HepG2 (cell line): ENCODE data around the gene ACACB. TPM values are rescaled to one million over a fixed set of nuclear protein-coding genes. Genes with fewer than 3 reads are reported as not detected.

Experiments
- ATAC-seq: fragments of 200-7000 bp; cut with Tn5 transposase; 3 replicates; pipeline ENCODE4 v1.9.1; 2020; ENCODE audit warnings: mild to moderate bottlenecking, moderate library complexity
- BruUV-seq: library from RNA; stranded (reverse); fragments of 400-500 nt; replicated peaks from 2 replicates; lab custom pipeline; 2021; lab: Mats Ljungman, UMichigan
- CTCF ChIA-PET: fragments of 300-600 bp; formaldehyde crosslinking; extraction: SDS; loops from one replicate; lab custom pipeline; 2021; ENCODE audit warnings: low total read pairs, inconsistent platforms, low intra/inter-chr PET ratio; lab: Yijun Ruan, JAX
- POLR2A ChIA-PET: fragments of 350-600 bp; sonication (Branson Sonifier 250); formaldehyde crosslinking; loops from one replicate; lab custom pipeline; 2020; ENCODE audit warnings: antibody characterized with exemption, inconsistent platforms; lab: Yijun Ruan, JAX
- DNase-seq: peaks from one replicate; pipeline ENCODE4 v3.0.0-alpha.2; 2015; ENCODE audit warnings: low spot score
- FAIRE-seq: peaks from 3 replicates; lab custom pipeline; 2011; peaks lifted over from hg19 to GRCh38; lab: Jason Lieb, UNC
- H2AFZ ChIP-seq: one replicate; pipeline ENCODE4 v1.6.1; 2011; ENCODE audit warnings: low read length, inconsistent platforms
- H3K27ac ChIP-seq: fragments of 300-600 bp; 3 replicates; pipeline ENCODE4 v1.8.0; 2011; ENCODE audit warnings: mixed run types, mild to moderate bottlenecking, mixed read lengths, low read length, inconsistent platforms; ENCODE audit not compliant: insufficient read depth; ENCODE audit errors: extremely low read length
- H3K27me3 ChIP-seq, 2 experiments: fragments of 200-600 bp in 1 of 2; 2 replicates in 1 of 2; 3 replicates in 1 of 2; pipeline versions ENCODE4 v1.6.0 to v1.8.0; 2011; ENCODE audit warnings: low read length in 2 of 2, mild to moderate bottlenecking in 2 of 2, moderate library complexity in 2 of 2, inconsistent platforms in 1 of 2; ENCODE audit not compliant: insufficient read depth in 2 of 2, control insufficient read depth in 1 of 2
- H3K36me3 ChIP-seq, 2 experiments: fragments of 200-600 bp in 1 of 2; replicated peaks in 1 of 2; 2 replicates in 1 of 2; 3 replicates in 1 of 2; pipeline versions ENCODE4 v1.5.1 to v1.8.0; 2011; ENCODE audit warnings: low read length in 2 of 2, inconsistent platforms in 1 of 2; ENCODE audit not compliant: insufficient read depth in 2 of 2, control insufficient read depth in 1 of 2
- H3K4me1 ChIP-seq: 2 replicates; pipeline ENCODE4 v1.5.1; 2012; ENCODE audit warnings: low read length, inconsistent platforms; ENCODE audit not compliant: insufficient read depth
- H3K4me2 ChIP-seq: 2 replicates; pipeline ENCODE4 v1.6.0; 2011; ENCODE audit warnings: low read depth, low read length, inconsistent platforms
- H3K4me3 ChIP-seq, 3 experiments: fragments of 200-600 bp in 1 of 3; sonication (generic), shearing (Covaris generic) in 1 of 3; replicated peaks in 1 of 3; 2 replicates each; pipeline ENCODE4 v1.5.1; 2011 to 2016; ENCODE audit warnings: low read length in 3 of 3, inconsistent platforms in 2 of 3, low read depth in 2 of 3, mild to moderate bottlenecking in 2 of 3, control low read depth in 1 of 3, mixed read lengths in 1 of 3; ENCODE audit not compliant: insufficient read depth in 1 of 3
- H3K79me2 ChIP-seq: one replicate; pipeline ENCODE4 v1.6.1; 2011; ENCODE audit warnings: low read length, inconsistent platforms; ENCODE audit not compliant: insufficient read depth
- H3K9ac ChIP-seq: 2 replicates; pipeline ENCODE4 v1.6.0; 2011; ENCODE audit warnings: mild to moderate bottlenecking, low read depth, low read length, inconsistent platforms; ENCODE audit not compliant: insufficient read depth
- H3K9me3 ChIP-seq: 2 replicates; pipeline ENCODE4 v1.5.1; 2012; ENCODE audit warnings: mild to moderate bottlenecking, low read length
- H4K20me1 ChIP-seq: 2 replicates; pipeline ENCODE4 v1.6.0; 2011; ENCODE audit warnings: inconsistent platforms, mild to moderate bottlenecking, low read length, moderate library complexity; ENCODE audit not compliant: insufficient read depth
- TRIM22 ChIP-seq: fragments of 450-650 bp; IDR thresholded peaks from 2 replicates; pipeline ENCODE4 v1.6.1; 2017
- ZMAT3 ChIP-seq: sonication (generic); formaldehyde crosslinking; conservative IDR thresholded peaks from 2 replicates; pipeline ENCODE4 v1.7.0; 2021; ENCODE audit warnings: missing genetic modification reagents
- ZNF770 ChIP-seq: sonication (generic); formaldehyde crosslinking; IDR thresholded peaks from 2 replicates; pipeline ENCODE4 v1.5.0; 2020; ENCODE audit warnings: mild to moderate bottlenecking, missing genetic modification reagents
- WGBS: methylation state at CpG from one replicate; pipeline ENCODE4 v1.1.6; 2017; ENCODE audit warnings: low lambda C conversion rate; 5-methylcytosine and 5-hydroxymethylcytosine counted together
- in situ Hi-C: cut with HindIII; loops from 2 replicates; pipeline ENCODE4 v1.10.0; 2017; ENCODE audit warnings: low pct_unique_long_range_greater_than_20kb; ENCODE audit not compliant: extremely low pct_ligation_motif_present
- intact Hi-C: fragments of 100-400 bp; cut with micrococcal nuclease; formaldehyde crosslinking; loops from one replicate; pipeline ENCODE4 v1.10.0; 2022; ENCODE audit not compliant: unreplicated experiment
- polyA plus RNA-seq, 8 experiments: library from polyadenylated mRNA; depleted of rRNA in 3 of 8; stranded (reverse) in 7 of 8; unstranded in 1 of 8; fragments of >200 nt; fragmentation: Illumina TruSeq in 4 of 8; extraction: Trizol in 4 of 8; gene quantifications; 2 replicates each; pipeline versions ENCODE4 v1.2.1 to v1.2.3, GENCODE V29; 2011 to 2016; ENCODE audit warnings: low read depth in 4 of 8, missing spikeins in 1 of 8, mixed read lengths in 1 of 8; ENCODE audit not compliant: insufficient read depth in 1 of 8
- total RNA-seq, 5 experiments: library from RNA; depleted of rRNA; stranded (reverse); fragments of >200 nt; fragmentation: Illumina TruSeq; extraction: Trizol; gene quantifications; 2 replicates each; pipeline ENCODE4 v1.2.3, GENCODE V29; 2016; ENCODE audit warnings: low read depth in 1 of 5

The ACACB gene
- total and polyA plus RNA-seq, 2 of the 13 experiments (the other 11 are each of a cell fraction or from before 2014, with no cell fraction given), result 6.2 to 8.6 TPM

GRCh38 chr12:109092497-109093021 lies 23.8 kb upstream of the ACACB start:
- Histone ChIP-seq H3K4me1 (peaks cover 66% of the 10 kb centered on the region), H3K4me2 (peak overlapping the region; percentile 90), H3K27ac (peak overlapping the region; percentile 52), H3K9me3 (no peaks in the 10 kb centered on the region), H3K27me3 (no peaks in the 10 kb centered on the region), H3K9ac (peak overlapping the region; percentile 63), H3K36me3 (peaks cover 6 to 18% of the 10 kb centered on the region in 2 experiments; a peak in 4 of 5 replicates), H2AFZ (peak overlapping the region; percentile 71), H3K79me2 (peaks cover 18% of the 10 kb centered on the region), H4K20me1 (no peaks in the 10 kb centered on the region), H3K4me3 (peak overlapping the region; percentile 25 to 66 (median 37))
- in situ Hi-C loops (loop anchor here (5.0 to 10.0 kb wide), 2 partner anchors 140 to 208 kb away; partner anchors contain the start of gene DAO), intact Hi-C loops (loop anchor here (1.0 to 10.0 kb wide), 3 partner anchors 40 to 428 kb away; partner anchors contain the start of gene USP30)
- TF ChIP-seq TRIM22 (no peak), ZMAT3 (CRISPR knock-in tag) (no peak), ZNF770 (peak; percentile 98)
- 61% methylated on average over 6 of the region's 6 CpGs for whole genome bisulfite sequencing
- CTCF ChIA-PET, result interaction anchor here (1.1 to 1.9 kb wide), 3 partner anchors 22 to 208 kb away, joined by 3 to 10 read pairs (median 7); no protein-coding TSS in a partner anchor
- POLR2A ChIA-PET, result interaction anchor here (0.8 to 1.4 kb wide), 4 partner anchors 8 to 40 kb away, joined by 3 to 4 read pairs (median 4); partner anchors contain the start of gene USP30
- BruUV-seq, result no TSS peak
- FAIRE-seq (no peak), ATAC-seq (no peak), DNase-seq (no peak)
